H1 (cell line): Measurements from ENCODE around the gene COL4A2. TPM values are rescaled to one million over a fixed set of nuclear protein-coding genes. Genes with fewer than 3 reads are reported as not detected.

ENCODE experiments used
- CBX5 ChIP-seq: fragments of 300-800, 300-1000 bp; sonication (generic); IDR thresholded peaks from 2 replicates; pipeline ENCODE4 v1.7.1; 2016; ENCODE audit warnings: antibody characterized with exemption, low read length, low read depth
- polyA plus RNA-seq, 7 experiments: library from polyadenylated mRNA; depleted of rRNA in 3 of 7; stranded (reverse) in 5 of 7; unstranded in 2 of 7; fragments of >200 nt in 5 of 7; fragments of 200-250 nt in 2 of 7; gene quantifications; 1 replicate in 5 of 7; 2 replicates in 1 of 7; 4 replicates in 1 of 7; pipeline versions ENCODE4 v1.2.1 to v1.2.3, GENCODE V29; 2011 to 2013; ENCODE audit warnings: missing spikeins in 2 of 7, mixed read lengths in 2 of 7
- total RNA-seq: library from RNA; stranded (reverse); fragmentation: NEBNext Ultra II Directional; extraction: Animal tissue kit (Norgen Biotek cat#: 25700); gene quantifications from 2 replicates; pipeline ENCODE4 v1.2.1, GENCODE V29; 2021
- TF ChIP-seq, protein P1 (sequence below): IDR thresholded peaks from 2 replicates; pipeline ENCODE4 v1.6.1; 2012; ENCODE audit warnings: inconsistent platforms

The COL4A2 gene
- total and polyA plus RNA-seq, 2 of the 8 experiments (the other 6 are each of a cell fraction or from before 2014, with no cell fraction given) = 80.4 to 87.3 TPM

DNA sequence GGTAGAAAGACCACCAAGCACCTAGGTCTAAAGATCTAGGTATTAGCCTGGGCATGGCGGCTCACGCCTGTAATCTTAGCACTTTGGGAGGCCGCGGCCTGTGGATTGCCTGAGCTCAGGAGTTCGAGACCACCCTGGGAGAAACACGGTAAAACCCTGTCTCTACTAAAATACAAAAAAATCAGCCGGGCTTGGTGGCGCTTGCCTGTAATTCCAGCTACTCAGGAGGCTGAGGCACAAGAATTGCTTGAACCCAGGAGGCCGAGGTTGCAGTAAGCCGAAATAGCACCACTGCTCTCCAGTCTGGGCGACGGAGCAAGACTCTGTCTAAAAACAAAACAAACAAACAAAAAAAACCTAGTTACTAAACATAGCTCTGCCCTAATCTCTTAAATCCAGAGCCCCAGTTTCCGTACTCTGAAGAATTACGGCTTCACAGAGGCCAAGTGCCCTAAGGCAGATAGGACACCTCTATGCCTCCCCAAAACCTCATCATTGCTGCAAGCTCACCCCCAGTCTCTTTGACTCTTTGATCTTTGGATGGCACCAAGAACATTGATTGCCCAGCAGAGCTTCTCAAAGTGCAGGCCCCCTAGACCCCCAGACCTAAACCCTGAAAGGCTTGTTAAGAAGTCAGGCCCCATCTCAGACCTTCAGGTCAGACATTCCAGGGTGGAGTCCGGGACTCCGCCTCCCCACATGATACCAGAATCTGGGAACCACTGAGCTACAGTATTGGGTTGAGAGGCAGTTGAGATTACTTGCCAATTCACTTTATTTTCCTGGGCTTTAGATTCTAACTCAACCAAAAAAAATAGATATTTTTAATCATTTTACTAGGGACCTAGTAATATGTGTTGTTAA lies 2.8 kb downstream of the COL4A2 start (continued):
- TF ChIP-seq CBX5 = no peak
- TF ChIP-seq, protein P1, sequence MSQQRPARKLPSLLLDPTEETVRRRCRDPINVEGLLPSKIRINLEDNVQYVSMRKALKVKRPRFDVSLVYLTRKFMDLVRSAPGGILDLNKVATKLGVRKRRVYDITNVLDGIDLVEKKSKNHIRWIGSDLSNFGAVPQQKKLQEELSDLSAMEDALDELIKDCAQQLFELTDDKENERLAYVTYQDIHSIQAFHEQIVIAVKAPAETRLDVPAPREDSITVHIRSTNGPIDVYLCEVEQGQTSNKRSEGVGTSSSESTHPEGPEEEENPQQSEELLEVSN = no peak
